Stimulated activated naive CD8-positive, alpha-beta T cell treated with anti-CD3 and anti-CD28 coated beads, Interleukin-15, amount 100 ng/mL, for 72 hours (primary cell): Measurements from ENCODE around the gene ZBTB20.

Experiments used
- ATAC-seq: fragments of 150-1000 bp; cut with Tn5 transposase; 2 replicates; pipeline ENCODE4 v1.10.0; 2021; ENCODE audit warnings: mild to moderate bottlenecking, moderate library complexity
- DNase-seq, 2 donors: peaks; one replicate each; pipeline ENCODE4 v3.0.0; 2021 to 2022
- H3K27ac Mint-ChIP-seq, 2 donors: one replicate each; pipeline ENCODE4 v1.8.0; 2022; ENCODE audit warnings: mild to moderate bottlenecking in 2 of 2, mixed read lengths in 2 of 2, moderate library complexity in 2 of 2
- H3K27me3 Mint-ChIP-seq: one replicate; pipeline ENCODE4 v1.8.0; 2022; ENCODE audit warnings: mixed read lengths
- H3K4me1 Mint-ChIP-seq: one replicate; pipeline ENCODE4 v1.8.0; 2022; ENCODE audit warnings: mild to moderate bottlenecking, mixed read lengths
- H3K4me3 Mint-ChIP-seq, 2 donors: one replicate each; pipeline ENCODE4 v1.8.0; 2022; ENCODE audit warnings: mild to moderate bottlenecking in 2 of 2, mixed read lengths in 2 of 2, moderate library complexity in 1 of 2
- H3K9me3 Mint-ChIP-seq, 2 donors: one replicate each; pipeline ENCODE4 v1.8.0; 2022; ENCODE audit warnings: mixed read lengths in 2 of 2

Gene ZBTB20

GRCh38 chr3:114590309-114591047 is 556.6 kb downstream of the ZBTB20 start:
- peak; percentile 78 for ATAC-seq
- Mint-ChIP-seq H3K4me1 (peaks cover 3% of the 10 kb centered on the region), H3K27me3 (no peaks in the 10 kb centered on the region), H3K27ac (no peak overlapping the region), H3K9me3 (no peaks in the 10 kb centered on the region), H3K4me3 (no peak overlapping the region)
- DNase-seq, result no peak

- Mint-ChIP-seq H3K27ac (no peak overlapping the region), H3K4me3 (no peak overlapping the region), H3K4me1 (peaks cover 19% of the 10 kb centered on the region), H3K9me3 (no peaks in the 10 kb centered on the region), H3K27me3 (no peaks in the 10 kb centered on the region)
- DNase-seq, result no peak
- ATAC-seq, result no peak
These were observed 559.1 kb downstream of the ZBTB20 start for GRCh38 chr3:114587986-114588385.

GRCh38 chr3:114586119-114586518 is 561.0 kb downstream of the ZBTB20 start:
- H3K4me1 Mint-ChIP-seq, result peaks cover 26% of the 10 kb centered on the region
- H3K4me3 Mint-ChIP-seq, result no peak overlapping the region
- no peaks in the 10 kb centered on the region for H3K9me3 Mint-ChIP-seq
- no peak overlapping the region for H3K27ac Mint-ChIP-seq
- DNase-seq (no peak), ATAC-seq (no peak)
- no peaks in the 10 kb centered on the region for H3K27me3 Mint-ChIP-seq

- Mint-ChIP-seq H3K27ac (no peak overlapping the region), H3K4me3 (no peak overlapping the region), H3K27me3 (no peaks in the 10 kb centered on the region), H3K9me3 (no peaks in the 10 kb centered on the region), H3K4me1 (peaks cover 26% of the 10 kb centered on the region)
- ATAC-seq (no peak), DNase-seq (no peak)
These were observed 561.4 kb downstream of the ZBTB20 start for GRCh38 chr3:114585687-114586086.

GRCh38 chr3:114584734-114585371 is 562.2 kb downstream of the ZBTB20 start:
- DNase-seq, result no peak
- Mint-ChIP-seq H3K9me3 (no peaks in the 10 kb centered on the region), H3K27me3 (no peaks in the 10 kb centered on the region), H3K27ac (no peak overlapping the region), H3K4me1 (peaks cover 26% of the 10 kb centered on the region), H3K4me3 (no peak overlapping the region)
- peak; percentile 29 for ATAC-seq

GRCh38 chr3:114582929-114583328 is 564.2 kb downstream of the ZBTB20 start:
- ATAC-seq (peak; percentile 90), DNase-seq (peak; percentile 4 to 42)
- peak overlapping the region in 1 of 2 donors; percentile 32 for H3K4me3 Mint-ChIP-seq
- H3K27me3 Mint-ChIP-seq, result no peaks in the 10 kb centered on the region
- H3K9me3 Mint-ChIP-seq, result no peaks in the 10 kb centered on the region
- no peak overlapping the region for H3K27ac Mint-ChIP-seq
- peaks cover 26% of the 10 kb centered on the region for H3K4me1 Mint-ChIP-seq

- no peaks in the 10 kb centered on the region for H3K27me3 Mint-ChIP-seq
- ATAC-seq, result no peak
- H3K9me3 Mint-ChIP-seq, result no peaks in the 10 kb centered on the region
These were observed 574.6 kb downstream of the ZBTB20 start for GRCh38 chr3:114572364-114573062.

GRCh38 chr3:114571363-114571762 is 575.7 kb downstream of the ZBTB20 start:
- H3K4me1 Mint-ChIP-seq, result peaks cover 10% of the 10 kb centered on the region
- no peak overlapping the region for H3K4me3 Mint-ChIP-seq
- no peaks in the 10 kb centered on the region for H3K27me3 Mint-ChIP-seq
- DNase-seq, result no peak
- H3K27ac Mint-ChIP-seq, result no peak overlapping the region
- H3K9me3 Mint-ChIP-seq, result no peaks in the 10 kb centered on the region
- no peak for ATAC-seq

More at GRCh38 chr3:114572364-114573062, 574.6 kb downstream of the ZBTB20 start:
- H3K4me1 Mint-ChIP-seq, result no peaks in the 10 kb centered on the region
- no peak for DNase-seq
- H3K27ac Mint-ChIP-seq, result no peak overlapping the region
- H3K4me3 Mint-ChIP-seq, result no peak overlapping the region

- Mint-ChIP-seq H3K9me3 (peaks cover 0 to 5% of the 10 kb centered on the region in 2 donors), H3K4me1 (peaks cover 16% of the 10 kb centered on the region), H3K27ac (no peak overlapping the region), H3K27me3 (no peaks in the 10 kb centered on the region), H3K4me3 (no peak overlapping the region)
- DNase-seq (no peak), ATAC-seq (no peak)
These were observed 577.9 kb downstream of the ZBTB20 start for GRCh38 chr3:114569186-114569585.

GRCh38 chr3:114567771-114568170 is 579.3 kb downstream of the ZBTB20 start:
- H3K4me1 Mint-ChIP-seq, result peaks cover 16% of the 10 kb centered on the region
- H3K27me3 Mint-ChIP-seq, result no peaks in the 10 kb centered on the region
- ATAC-seq (no peak), DNase-seq (no peak)
- no peak overlapping the region for H3K27ac Mint-ChIP-seq
- H3K4me3 Mint-ChIP-seq, result no peak overlapping the region
- H3K9me3 Mint-ChIP-seq, result peaks cover 5% of the 10 kb centered on the region in 2 donors

GRCh38 chr3:114566767-114567166 is 580.3 kb downstream of the ZBTB20 start:
- H3K9me3 Mint-ChIP-seq, result peaks cover 5% of the 10 kb centered on the region in 2 donors

GRCh38 chr3:114566162-114566755 is 580.8 kb downstream of the ZBTB20 start:
- peak; percentile 78 for ATAC-seq
- Mint-ChIP-seq H3K4me3 (no peak overlapping the region), H3K27ac (no peak overlapping the region), H3K9me3 (peaks cover 5% of the 10 kb centered on the region in 2 donors), H3K4me1 (peaks cover 16% of the 10 kb centered on the region), H3K27me3 (no peaks in the 10 kb centered on the region)
- no peak for DNase-seq

More at GRCh38 chr3:114566767-114567166, 580.3 kb downstream of the ZBTB20 start:
- H3K27ac Mint-ChIP-seq, result no peak overlapping the region
- ATAC-seq (peak; percentile 12), DNase-seq (no peak)
- H3K27me3 Mint-ChIP-seq, result no peaks in the 10 kb centered on the region
- H3K4me3 Mint-ChIP-seq, result no peak overlapping the region
- peaks cover 16% of the 10 kb centered on the region for H3K4me1 Mint-ChIP-seq

GRCh38 chr3:114565216-114565615 is 581.9 kb downstream of the ZBTB20 start:
- H3K4me3 Mint-ChIP-seq, result no peak overlapping the region
- peaks cover 16% of the 10 kb centered on the region for H3K4me1 Mint-ChIP-seq
- no peaks in the 10 kb centered on the region for H3K27me3 Mint-ChIP-seq
- H3K27ac Mint-ChIP-seq, result no peak overlapping the region
- peaks cover 5% of the 10 kb centered on the region in 2 donors for H3K9me3 Mint-ChIP-seq
- ATAC-seq (no peak), DNase-seq (no peak)

- H3K9me3 Mint-ChIP-seq, result peaks cover 5% of the 10 kb centered on the region in 2 donors
- H3K27me3 Mint-ChIP-seq, result no peaks in the 10 kb centered on the region
- peaks cover 16% of the 10 kb centered on the region for H3K4me1 Mint-ChIP-seq
- no peak overlapping the region for H3K27ac Mint-ChIP-seq
- DNase-seq (no peak), ATAC-seq (no peak)
- no peak overlapping the region for H3K4me3 Mint-ChIP-seq
These were observed 583.4 kb downstream of the ZBTB20 start for GRCh38 chr3:114563720-114564119.

GRCh38 chr3:114562557-114562956 is 584.5 kb downstream of the ZBTB20 start:
- no peak for DNase-seq
- H3K4me1 Mint-ChIP-seq, result peaks cover 16% of the 10 kb centered on the region
- H3K4me3 Mint-ChIP-seq, result no peak overlapping the region
- no peak overlapping the region for H3K27ac Mint-ChIP-seq
- peaks cover 5% of the 10 kb centered on the region in 2 donors for H3K9me3 Mint-ChIP-seq
- no peak for ATAC-seq
- H3K27me3 Mint-ChIP-seq, result no peaks in the 10 kb centered on the region
